ENCODE data around the gene MTNR1B.

DNA sequence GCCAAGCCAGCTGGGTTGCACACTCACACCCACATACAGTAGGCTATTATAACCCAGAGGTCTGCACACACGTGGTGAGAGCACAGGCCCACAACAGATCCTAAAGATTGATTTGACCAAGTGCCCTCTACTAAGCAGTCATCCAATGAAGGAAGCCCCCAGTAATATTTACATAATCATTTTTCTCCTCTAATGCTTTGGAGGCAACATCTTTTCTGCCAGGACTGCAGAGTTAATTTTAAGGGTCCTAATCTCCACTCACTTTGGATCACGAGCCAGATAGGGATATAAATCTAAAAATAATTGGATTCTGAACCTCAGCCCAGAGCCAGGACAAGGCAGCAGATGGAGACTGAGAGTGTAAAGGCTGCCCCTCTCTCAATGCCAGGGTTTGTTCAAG is 49.1 kb upstream of the MTNR1B start:
- TF ChIP-seq POLR2A (IDR thresholded peaks at IDR 0.05; ENCODE audit: low read length) (no peak), GATA1 (IDR thresholded peaks at IDR 0.05; ENCODE audit: low read depth, low read length) (no peak)

All from erythroblast (primary cell).